Measurements from ENCODE around the gene EFL1. TPM values are rescaled to one million over a fixed set of nuclear protein-coding genes. Genes with fewer than 3 reads are reported as not detected.
A peak's percentile ranks its signal among the peaks of the same experiment; 100 is the strongest.

Gene EFL1
- total RNA-seq, 4 donors from 2014 or later = 2.8 to 28.3 (median 16.0) TPM

- intact Hi-C loops (cut with DNase I; ENCODE audit: low total_unique reads) = no loop called here
- DNase-seq = no peak
- no peak for TF ChIP-seq CTCF (IDR thresholded peaks at IDR 0.05)
- no peak for TF ChIP-seq POLR2A (IDR thresholded peaks at IDR 0.05)
- peak overlapping the region; percentile 36 to 55 for H3K27ac ChIP-seq
- no peaks in the 10 kb centered on the region for H3K27me3 ChIP-seq
- no peaks in the 10 kb centered on the region for H3K9me3 ChIP-seq
- H3K36me3 ChIP-seq = no peaks in the 10 kb centered on the region
- no peak overlapping the region for H3K4me3 ChIP-seq
- peaks cover 0 to 13% of the 10 kb centered on the region in 2 donors for H3K4me1 ChIP-seq
These were observed 132.3 kb downstream of the EFL1 start for GRCh38 chr15:82130248-82130647.

- Histone ChIP-seq H3K27me3 (no peaks in the 10 kb centered on the region), H3K36me3 (no peaks in the 10 kb centered on the region), H3K4me3 (no peak overlapping the region), H3K9me3 (no peaks in the 10 kb centered on the region), H3K4me1 (peaks cover 0 to 13% of the 10 kb centered on the region in 2 donors), H3K27ac (peak overlapping the region; percentile 36 to 55)
- intact Hi-C loops (cut with DNase I; ENCODE audit: low total_unique reads) = no loop called here
- no peak for TF ChIP-seq POLR2A (IDR thresholded peaks at IDR 0.05)
- TF ChIP-seq CTCF (IDR thresholded peaks at IDR 0.05) = no peak
- no peak for DNase-seq
These were observed 132.8 kb downstream of the EFL1 start for GRCh38 chr15:82129761-82130160.

GRCh38 chr15:82129149-82129692 is 133.3 kb downstream of the EFL1 start:
- Histone ChIP-seq H3K27me3 (no peaks in the 10 kb centered on the region), H3K4me3 (no peak overlapping the region), H3K36me3 (no peaks in the 10 kb centered on the region), H3K4me1 (peaks cover 0 to 13% of the 10 kb centered on the region in 2 donors), H3K27ac (peak overlapping the region; percentile 36 to 55), H3K9me3 (no peaks in the 10 kb centered on the region)
- no peak for DNase-seq
- no peak for TF ChIP-seq CTCF (IDR thresholded peaks at IDR 0.05)
- TF ChIP-seq POLR2A (IDR thresholded peaks at IDR 0.05) = no peak
- intact Hi-C loops (cut with DNase I; ENCODE audit: low total_unique reads) = no loop called here

GRCh38 chr15:82128401-82129148 is 134.0 kb downstream of the EFL1 start:
- intact Hi-C loops (cut with DNase I; ENCODE audit: low total_unique reads) = no loop called here
- H3K4me3 ChIP-seq = no peak overlapping the region
- peaks cover 0 to 13% of the 10 kb centered on the region in 2 donors for H3K4me1 ChIP-seq
- no peaks in the 10 kb centered on the region for H3K36me3 ChIP-seq
- TF ChIP-seq CTCF (IDR thresholded peaks at IDR 0.05) (no peak), POLR2A (IDR thresholded peaks at IDR 0.05) (no peak)
- no peak for DNase-seq
- no peaks in the 10 kb centered on the region for H3K27me3 ChIP-seq
- no peaks in the 10 kb centered on the region for H3K9me3 ChIP-seq
- peak overlapping the region; percentile 22 to 36 for H3K27ac ChIP-seq

- Histone ChIP-seq H3K4me1 (peaks cover 0 to 13% of the 10 kb centered on the region in 2 donors), H3K4me3 (no peak overlapping the region), H3K27ac (no peak overlapping the region), H3K9me3 (no peaks in the 10 kb centered on the region), H3K27me3 (no peaks in the 10 kb centered on the region), H3K36me3 (no peaks in the 10 kb centered on the region)
- TF ChIP-seq POLR2A (IDR thresholded peaks at IDR 0.05) (no peak), CTCF (IDR thresholded peaks at IDR 0.05) (no peak)
- intact Hi-C loops (cut with DNase I; ENCODE audit: low total_unique reads) = no loop called here
- DNase-seq = no peak
These were observed 135.0 kb downstream of the EFL1 start for GRCh38 chr15:82127581-82127980.

All from uterus (tissue), 4 donors.